DND-41 (cell line): ENCODE measurements around the gene CEP57L1.

Source experiments
- CTCF ChIP-seq: IDR thresholded peaks from 2 replicates; pipeline ENCODE4 v1.5.1; 2012; ENCODE audit warnings: borderline replicate concordance, low read length, moderate library complexity, mild to moderate bottlenecking; ENCODE audit not compliant: poor library complexity, severe bottlenecking; ENCODE audit errors: extremely low read depth
- EZH2 ChIP-seq: IDR thresholded peaks from 3 replicates; pipeline ENCODE4 v1.6.1; 2012; ENCODE audit warnings: borderline replicate concordance, low read depth, mild to moderate bottlenecking, moderate library complexity, low read length, inconsistent platforms; ENCODE audit not compliant: severe bottlenecking

GRCh38 chr6:109186012-109186411, 90.7 kb downstream of the CEP57L1 start:
- TF ChIP-seq CTCF (no peak), EZH2 (no peak)
